Glutamatergic neuron (in vitro differentiated cells): ENCODE data around the gene BABAM2. TPM values are rescaled to one million over a fixed set of nuclear protein-coding genes. Genes with fewer than 3 reads are reported as not detected.

Source experiments
- DNase-seq: peaks from one replicate; pipeline ENCODE4 v3.0.0; 2022
- H3K27ac Mint-ChIP-seq: one replicate; pipeline ENCODE4 v1.8.0; 2020; ENCODE audit warnings: mild to moderate bottlenecking, mixed read lengths, inconsistent platforms; ENCODE audit not compliant: unreplicated experiment
- H3K27me3 Mint-ChIP-seq: one replicate; pipeline ENCODE4 v1.8.0; 2020; ENCODE audit warnings: mild to moderate bottlenecking, moderate library complexity, mixed read lengths, inconsistent platforms; ENCODE audit not compliant: unreplicated experiment
- H3K36me3 Mint-ChIP-seq: one replicate; pipeline ENCODE4 v1.8.0; 2020; ENCODE audit warnings: mild to moderate bottlenecking, mixed read lengths, inconsistent platforms; ENCODE audit not compliant: unreplicated experiment
- H3K4me1 Mint-ChIP-seq: one replicate; pipeline ENCODE4 v1.8.0; 2020; ENCODE audit warnings: mild to moderate bottlenecking, low read depth, mixed read lengths, inconsistent platforms; ENCODE audit not compliant: unreplicated experiment
- H3K4me3 Mint-ChIP-seq: one replicate; pipeline ENCODE4 v1.8.0; 2020; ENCODE audit warnings: mild to moderate bottlenecking, mixed read lengths, inconsistent platforms; ENCODE audit not compliant: unreplicated experiment
- H3K9me3 Mint-ChIP-seq: one replicate; pipeline ENCODE4 v1.8.0; 2020; ENCODE audit warnings: mild to moderate bottlenecking, moderate library complexity, mixed read lengths, inconsistent platforms; ENCODE audit not compliant: unreplicated experiment
- total RNA-seq: library from RNA; stranded (reverse); fragmentation: NEBNext Ultra II Directional; extraction: Animal tissue kit (Norgen Biotek cat#: 25700); gene quantifications from one replicate; pipeline ENCODE4 v1.2.1, GENCODE V29; 2021; ENCODE audit not compliant: unreplicated experiment
- TF ChIP-seq, protein P1 (sequence below): fragments of 200-600 bp; sonication (generic); IDR thresholded peaks from one replicate; pipeline ENCODE4 v1.5.0; 2021; ENCODE audit not compliant: partially characterized antibody, unreplicated experiment

BABAM2 gene
- total RNA-seq, 1 donor from 2014 or later = 29.9 TPM

DNA sequence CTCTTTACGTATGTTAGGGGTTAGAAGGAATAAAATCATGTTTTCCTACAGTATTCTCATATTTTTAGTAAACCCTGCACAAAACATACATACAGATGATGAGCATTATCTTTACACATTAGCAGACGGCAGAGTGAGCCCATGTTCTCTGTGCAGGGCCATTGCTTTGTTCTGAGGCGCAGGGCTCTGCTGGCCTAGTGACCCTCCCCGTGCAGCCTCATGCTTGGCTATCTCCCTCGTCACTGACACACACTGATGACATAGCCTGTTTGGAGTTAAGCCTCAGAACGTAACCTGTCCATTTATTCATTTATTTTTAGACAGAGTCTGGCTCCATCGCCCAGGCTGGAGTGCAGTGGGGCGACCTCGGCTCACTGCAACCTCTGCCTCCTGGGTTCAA lies 386.3 kb downstream of the BABAM2 start:
- H3K4me1 Mint-ChIP-seq = peaks cover 10% of the 10 kb centered on the region
- no peak for DNase-seq
- peaks cover 7% of the 10 kb centered on the region for H3K36me3 Mint-ChIP-seq
- TF ChIP-seq, protein P1, sequence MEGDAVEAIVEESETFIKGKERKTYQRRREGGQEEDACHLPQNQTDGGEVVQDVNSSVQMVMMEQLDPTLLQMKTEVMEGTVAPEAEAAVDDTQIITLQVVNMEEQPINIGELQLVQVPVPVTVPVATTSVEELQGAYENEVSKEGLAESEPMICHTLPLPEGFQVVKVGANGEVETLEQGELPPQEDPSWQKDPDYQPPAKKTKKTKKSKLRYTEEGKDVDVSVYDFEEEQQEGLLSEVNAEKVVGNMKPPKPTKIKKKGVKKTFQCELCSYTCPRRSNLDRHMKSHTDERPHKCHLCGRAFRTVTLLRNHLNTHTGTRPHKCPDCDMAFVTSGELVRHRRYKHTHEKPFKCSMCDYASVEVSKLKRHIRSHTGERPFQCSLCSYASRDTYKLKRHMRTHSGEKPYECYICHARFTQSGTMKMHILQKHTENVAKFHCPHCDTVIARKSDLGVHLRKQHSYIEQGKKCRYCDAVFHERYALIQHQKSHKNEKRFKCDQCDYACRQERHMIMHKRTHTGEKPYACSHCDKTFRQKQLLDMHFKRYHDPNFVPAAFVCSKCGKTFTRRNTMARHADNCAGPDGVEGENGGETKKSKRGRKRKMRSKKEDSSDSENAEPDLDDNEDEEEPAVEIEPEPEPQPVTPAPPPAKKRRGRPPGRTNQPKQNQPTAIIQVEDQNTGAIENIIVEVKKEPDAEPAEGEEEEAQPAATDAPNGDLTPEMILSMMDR = no peak
- H3K27me3 Mint-ChIP-seq = peaks cover 4% of the 10 kb centered on the region
- no peaks in the 10 kb centered on the region for H3K9me3 Mint-ChIP-seq
- no peak overlapping the region for H3K4me3 Mint-ChIP-seq
- H3K27ac Mint-ChIP-seq = no peak overlapping the region

DNA sequence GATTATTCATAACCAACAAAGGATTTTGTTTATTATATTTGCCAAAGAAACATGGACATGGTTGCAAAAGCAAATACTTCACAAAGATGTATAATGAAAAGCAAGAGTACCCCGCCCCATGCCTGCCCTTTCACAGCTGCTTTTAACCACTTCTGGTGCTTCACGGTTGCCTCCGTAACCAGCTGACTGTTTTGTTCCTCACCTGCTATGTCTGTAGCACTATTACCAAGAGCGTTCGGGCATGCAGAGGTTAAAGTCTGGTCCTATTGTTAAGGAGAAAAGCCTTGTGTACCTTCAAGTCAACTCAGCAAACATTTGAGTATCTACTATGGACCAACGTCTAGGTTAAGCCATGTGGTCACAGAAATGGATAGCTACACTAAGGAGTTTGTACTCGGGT lies 386.9 kb downstream of the BABAM2 start:
- no peak for DNase-seq
- TF ChIP-seq, protein P1 = no peak
- Mint-ChIP-seq H3K4me1 (peaks cover 12% of the 10 kb centered on the region), H3K36me3 (peaks cover 7% of the 10 kb centered on the region), H3K4me3 (no peak overlapping the region), H3K27ac (no peak overlapping the region), H3K27me3 (peaks cover 5% of the 10 kb centered on the region), H3K9me3 (no peaks in the 10 kb centered on the region)

DNA sequence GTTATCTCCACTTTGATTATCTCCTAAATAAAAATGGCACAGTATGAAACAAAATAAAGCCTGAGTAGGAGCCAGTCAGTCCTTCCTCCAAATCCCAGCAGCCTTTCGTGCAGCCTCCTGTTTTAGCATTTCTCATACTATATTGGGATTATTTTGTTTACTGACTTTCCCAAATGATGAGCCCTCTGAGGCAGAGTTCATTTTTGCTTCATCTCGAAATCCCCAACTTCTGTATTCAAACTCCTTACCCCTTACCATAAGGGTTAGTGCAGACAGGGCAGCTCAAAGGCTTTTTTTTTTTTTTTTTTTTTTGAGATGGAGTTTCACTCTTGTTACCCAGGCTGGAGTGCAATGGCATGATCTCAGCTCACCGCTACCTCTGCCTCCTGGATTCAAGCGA lies 388.8 kb downstream of the BABAM2 start:
- Mint-ChIP-seq H3K27ac (no peak overlapping the region), H3K4me1 (peaks cover 12% of the 10 kb centered on the region)
- no peak for DNase-seq

DNA sequence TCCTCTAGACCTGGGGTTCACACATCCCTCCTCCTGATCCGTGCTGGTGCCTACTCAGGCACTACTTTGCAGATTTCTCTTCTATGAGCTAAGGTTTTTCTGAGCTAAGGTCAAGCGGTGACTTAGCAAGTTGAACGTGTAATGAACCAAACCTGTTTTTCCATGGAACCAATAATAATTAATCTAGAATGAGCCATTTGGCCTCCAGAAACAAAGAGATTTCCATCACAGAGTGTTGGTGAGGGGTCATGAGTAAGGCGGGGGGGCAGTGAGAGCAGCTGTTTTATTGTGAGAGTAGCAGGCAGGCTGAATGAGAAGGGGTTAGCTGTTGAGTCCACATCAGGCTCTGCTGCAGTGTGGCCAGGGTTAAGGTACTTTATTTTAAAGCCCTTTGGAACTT lies 390.1 kb downstream of the BABAM2 start:
- peaks cover 5% of the 10 kb centered on the region for H3K27me3 Mint-ChIP-seq
- H3K27ac Mint-ChIP-seq = no peak overlapping the region
- peaks cover 7% of the 10 kb centered on the region for H3K36me3 Mint-ChIP-seq
- no peak overlapping the region for H3K4me3 Mint-ChIP-seq
- H3K4me1 Mint-ChIP-seq = peaks cover 12% of the 10 kb centered on the region
- no peaks in the 10 kb centered on the region for H3K9me3 Mint-ChIP-seq
- TF ChIP-seq, protein P1 = no peak
- no peak for DNase-seq

More for the DNA sequence above, 388.8 kb downstream of the BABAM2 start:
- Mint-ChIP-seq H3K9me3 (no peaks in the 10 kb centered on the region), H3K36me3 (peaks cover 7% of the 10 kb centered on the region), H3K27me3 (peaks cover 5% of the 10 kb centered on the region), H3K4me3 (no peak overlapping the region)
- TF ChIP-seq, protein P1 = no peak

DNA sequence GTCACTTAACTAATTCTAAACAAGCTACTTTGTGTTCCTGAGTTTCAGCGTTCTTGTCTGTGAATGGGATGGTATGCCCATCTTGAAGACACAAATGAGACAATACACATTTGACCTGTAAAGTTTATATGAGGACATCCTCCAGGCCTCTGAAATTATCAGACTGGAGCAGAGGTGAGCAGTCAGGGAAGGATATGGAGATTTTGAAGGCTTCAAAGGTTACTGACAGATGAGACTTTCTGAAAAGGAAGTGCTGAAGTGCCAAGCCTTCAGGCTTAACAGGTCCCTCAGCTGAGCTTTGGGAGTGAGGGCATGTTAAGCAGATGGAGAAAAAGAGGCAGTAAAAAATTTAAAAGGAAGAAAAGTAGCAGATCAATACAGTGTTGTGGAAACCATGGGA lies 391.2 kb downstream of the BABAM2 start:
- peaks cover 12% of the 10 kb centered on the region for H3K4me1 Mint-ChIP-seq
- peaks cover 7% of the 10 kb centered on the region for H3K36me3 Mint-ChIP-seq
- TF ChIP-seq, protein P1 = no peak
- H3K27ac Mint-ChIP-seq = no peak overlapping the region
- no peak for DNase-seq
- H3K27me3 Mint-ChIP-seq = peaks cover 5% of the 10 kb centered on the region
- H3K9me3 Mint-ChIP-seq = no peaks in the 10 kb centered on the region
- no peak overlapping the region for H3K4me3 Mint-ChIP-seq
